Activated T-helper 17 cell treated with anti-CD3 and anti-CD28 coated beads, Interleukin-2, amount 50 U/mL, for 72 hours (primary cell): ENCODE results near the gene DDAH2. TPM values are rescaled to one million over a fixed set of nuclear protein-coding genes. Genes with fewer than 3 reads are reported as not detected.

Source experiments
- ATAC-seq: fragments of 150-1000 bp; cut with Tn5 transposase; replicated peaks from 2 replicates; pipeline ENCODE4 v1.10.0; 2021; ENCODE audit warnings: mild to moderate bottlenecking, moderate library complexity
- H3K27ac Mint-ChIP-seq: one replicate; pipeline ENCODE4 v1.8.0; 2022; ENCODE audit warnings: mixed read lengths
- H3K27me3 Mint-ChIP-seq: one replicate; pipeline ENCODE4 v1.8.0; 2022; ENCODE audit warnings: mixed read lengths
- H3K36me3 Mint-ChIP-seq: one replicate; pipeline ENCODE4 v1.8.0; 2022; ENCODE audit warnings: low read depth, mild to moderate bottlenecking, mixed read lengths
- H3K4me1 Mint-ChIP-seq: one replicate; pipeline ENCODE4 v1.8.0; 2022; ENCODE audit warnings: mixed read lengths
- H3K4me3 Mint-ChIP-seq: one replicate; pipeline ENCODE4 v1.8.0; 2022; ENCODE audit warnings: mild to moderate bottlenecking, mixed read lengths
- H3K9me3 Mint-ChIP-seq: one replicate; pipeline ENCODE4 v1.8.0; 2022; ENCODE audit warnings: mixed read lengths
- total RNA-seq, 2 donors: library from RNA; stranded (reverse); gene quantifications; one replicate each; pipeline ENCODE4 v1.2.3, GENCODE V29; 2022

The DDAH2 gene
- total RNA-seq, 2 donors from 2014 or later, result 9.4 to 23.8 TPM

DNA sequence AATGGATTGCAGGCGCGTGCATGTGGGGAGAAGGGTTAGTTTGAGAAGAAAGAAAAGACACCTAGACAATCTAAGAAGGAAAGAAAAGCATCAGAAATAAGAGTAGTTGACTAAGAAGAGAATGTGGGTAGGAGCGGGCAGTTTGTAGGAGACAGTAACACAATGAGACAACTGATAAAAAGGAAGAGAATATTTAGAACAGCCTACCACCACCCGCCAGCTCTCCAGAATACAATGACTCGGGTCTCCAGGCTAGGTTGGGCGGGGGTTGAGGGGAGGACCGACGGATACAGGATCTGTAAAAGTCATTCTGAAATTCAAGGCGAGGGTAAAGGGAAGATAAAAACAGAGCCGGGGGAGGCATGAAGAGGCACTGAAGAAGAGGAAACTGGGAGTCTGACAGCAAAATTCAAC is 26.7 kb downstream of the DDAH2 start:
- no peaks in the 10 kb centered on the region for H3K27me3 Mint-ChIP-seq
- H3K4me1 Mint-ChIP-seq, result peaks cover 20% of the 10 kb centered on the region
- peak overlapping the region; percentile 98 for H3K4me3 Mint-ChIP-seq
- peaks cover 38% of the 10 kb centered on the region for H3K36me3 Mint-ChIP-seq
- H3K9me3 Mint-ChIP-seq, result no peaks in the 10 kb centered on the region
- peak; percentile 25 for ATAC-seq
- H3K27ac Mint-ChIP-seq, result peak overlapping the region; percentile 98

DNA sequence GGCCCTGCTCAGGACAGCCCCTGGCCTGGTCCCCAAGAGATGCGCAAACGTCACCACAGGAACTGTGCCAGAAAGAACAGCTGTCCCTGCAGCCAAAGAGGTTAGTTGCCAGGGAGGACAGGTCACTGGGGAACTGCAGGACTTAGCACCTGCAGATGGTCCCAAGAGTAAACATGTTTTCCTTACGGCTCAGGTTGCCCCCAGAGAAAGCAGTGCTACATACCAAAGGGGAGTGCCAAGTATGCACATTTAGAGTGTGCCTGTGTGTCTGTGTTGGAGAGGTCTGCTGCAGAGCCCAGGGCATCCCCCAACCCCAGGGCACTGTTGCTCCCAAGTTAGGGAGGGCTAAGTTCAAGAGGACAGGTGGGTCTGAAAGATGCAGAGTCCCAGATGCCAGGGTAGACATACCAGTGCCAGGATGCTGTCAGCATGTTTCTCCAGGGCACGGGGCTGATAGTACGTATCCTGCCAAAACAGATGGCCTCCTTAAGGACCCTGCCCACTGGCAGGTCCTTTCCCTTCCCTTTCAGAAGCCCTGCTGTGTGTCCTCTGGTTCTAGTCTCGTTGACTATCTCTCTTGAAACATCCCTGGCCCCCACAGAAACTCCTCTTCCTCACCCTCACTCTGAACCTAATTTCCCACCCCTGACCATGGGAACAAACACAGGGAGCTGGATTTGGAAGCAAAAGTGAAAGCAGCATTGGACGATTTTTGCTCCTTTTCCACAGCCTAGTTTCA is 27.3 kb downstream of the DDAH2 start:
- H3K4me1 Mint-ChIP-seq, result peaks cover 24% of the 10 kb centered on the region
- H3K27ac Mint-ChIP-seq, result peak overlapping the region; percentile 98
- no peaks in the 10 kb centered on the region for H3K27me3 Mint-ChIP-seq
- ATAC-seq, result no peak
- peak overlapping the region; percentile 98 for H3K4me3 Mint-ChIP-seq
- H3K9me3 Mint-ChIP-seq, result no peaks in the 10 kb centered on the region
- H3K36me3 Mint-ChIP-seq, result peaks cover 44% of the 10 kb centered on the region

DNA sequence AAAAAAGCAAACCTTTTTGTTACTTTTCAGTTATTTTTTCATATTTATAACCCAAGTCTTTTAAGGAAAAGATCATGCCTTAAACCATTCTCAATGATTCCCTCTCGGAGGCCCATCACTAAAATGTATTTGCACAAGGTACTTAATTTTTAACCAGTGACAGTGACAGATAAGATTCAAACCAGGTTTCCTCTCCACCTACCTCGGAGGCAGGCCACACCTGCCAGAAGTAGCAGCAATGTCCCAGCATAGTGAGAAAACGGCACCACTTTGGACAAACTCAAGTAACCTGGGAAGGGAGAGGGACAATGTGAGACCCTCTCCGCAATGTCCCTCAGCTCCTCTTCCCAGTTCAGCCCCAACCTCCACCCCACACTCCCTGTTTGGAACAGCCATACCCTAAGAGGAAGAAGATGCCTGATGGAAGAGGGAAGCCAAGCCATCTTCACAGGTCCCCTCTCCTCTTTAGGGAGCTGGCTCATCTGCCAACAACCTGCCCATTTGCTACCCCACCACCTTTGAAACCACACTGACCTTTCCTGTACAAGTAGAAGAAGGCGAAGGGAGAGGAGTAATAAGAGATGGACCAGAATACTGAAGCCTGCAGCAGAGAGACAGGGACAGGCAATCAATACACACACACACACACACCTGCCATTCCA is 28.2 kb downstream of the DDAH2 start:
- H3K27ac Mint-ChIP-seq, result peak overlapping the region; percentile 98
- no peak for ATAC-seq
- H3K4me1 Mint-ChIP-seq, result peaks cover 24% of the 10 kb centered on the region
- H3K9me3 Mint-ChIP-seq, result no peaks in the 10 kb centered on the region
- peak overlapping the region; percentile 98 for H3K4me3 Mint-ChIP-seq
- peaks cover 54% of the 10 kb centered on the region for H3K36me3 Mint-ChIP-seq
- no peaks in the 10 kb centered on the region for H3K27me3 Mint-ChIP-seq

DNA sequence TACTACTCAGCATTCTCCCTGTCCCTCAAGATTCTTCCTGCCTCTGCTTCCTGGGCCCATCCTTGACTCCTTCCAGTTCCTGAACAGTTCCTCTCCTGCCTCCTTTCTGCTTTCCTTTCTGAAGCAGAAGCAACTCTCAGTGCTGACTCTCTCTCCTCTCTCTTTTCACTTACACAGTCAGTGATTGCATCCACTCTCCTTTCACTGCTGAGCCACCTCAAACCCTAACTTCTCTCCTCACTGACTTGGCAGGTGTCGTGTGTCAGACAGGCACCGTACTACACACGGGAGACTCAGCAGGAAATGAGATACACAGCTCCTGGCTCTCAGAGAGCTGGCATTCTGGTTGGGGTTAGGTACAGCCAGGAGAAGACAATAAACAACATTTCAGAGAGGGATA is 31.5 kb downstream of the DDAH2 start:
- Mint-ChIP-seq H3K4me3 (peak overlapping the region; percentile 36), H3K9me3 (no peaks in the 10 kb centered on the region), H3K4me1 (peaks cover 19% of the 10 kb centered on the region), H3K27ac (peak overlapping the region; percentile 62), H3K36me3 (peaks cover 86% of the 10 kb centered on the region), H3K27me3 (no peaks in the 10 kb centered on the region)
- peak; percentile 87 for ATAC-seq

DNA sequence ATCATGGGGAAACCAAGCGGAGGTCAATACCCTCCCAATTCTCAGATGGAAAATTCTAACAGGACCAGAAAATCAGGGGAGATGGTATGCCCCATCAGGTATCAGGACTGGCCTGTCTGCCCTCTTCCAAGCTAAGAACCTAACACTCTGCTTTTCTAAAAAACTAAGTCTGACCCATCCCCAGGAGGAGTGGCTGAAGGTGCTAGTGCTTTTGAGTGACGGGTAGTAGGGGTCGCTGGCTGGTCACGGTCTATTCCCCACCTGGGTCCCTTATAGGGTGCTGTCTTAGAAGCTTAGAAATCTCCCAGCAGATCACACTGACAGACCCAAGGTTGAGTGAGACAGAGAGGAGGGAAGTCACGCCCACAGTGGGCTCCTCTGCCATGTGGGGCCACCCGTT is 35.6 kb downstream of the DDAH2 start:
- Mint-ChIP-seq H3K27me3 (no peaks in the 10 kb centered on the region), H3K4me3 (no peak overlapping the region), H3K4me1 (peaks cover 10% of the 10 kb centered on the region), H3K36me3 (peaks cover 94% of the 10 kb centered on the region), H3K27ac (no peak overlapping the region), H3K9me3 (no peaks in the 10 kb centered on the region)
- ATAC-seq, result no peak

DNA sequence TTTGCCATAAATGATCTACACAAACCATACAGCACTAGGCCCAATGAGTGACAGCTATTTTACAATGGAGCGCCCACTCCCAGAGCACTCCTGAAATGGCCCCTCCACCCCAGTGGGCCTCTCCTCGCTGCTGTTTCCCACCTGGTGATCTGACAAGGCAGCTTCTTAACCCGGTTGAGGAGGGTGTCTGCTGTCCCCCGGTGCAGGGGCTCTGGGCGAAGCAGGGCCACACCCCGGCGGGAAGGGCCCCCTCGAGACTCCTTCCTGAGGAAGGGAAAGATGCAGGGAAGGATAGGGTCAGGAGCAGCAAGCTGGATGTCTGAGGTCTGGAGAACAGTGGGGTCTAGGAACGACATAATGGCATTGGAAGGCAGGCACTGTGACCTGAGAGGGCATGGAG is 36.2 kb downstream of the DDAH2 start:
- Mint-ChIP-seq H3K9me3 (no peaks in the 10 kb centered on the region), H3K4me1 (peaks cover 8% of the 10 kb centered on the region), H3K4me3 (no peak overlapping the region), H3K27ac (no peak overlapping the region), H3K27me3 (no peaks in the 10 kb centered on the region), H3K36me3 (peaks cover 95% of the 10 kb centered on the region)
- ATAC-seq, result no peak

DNA sequence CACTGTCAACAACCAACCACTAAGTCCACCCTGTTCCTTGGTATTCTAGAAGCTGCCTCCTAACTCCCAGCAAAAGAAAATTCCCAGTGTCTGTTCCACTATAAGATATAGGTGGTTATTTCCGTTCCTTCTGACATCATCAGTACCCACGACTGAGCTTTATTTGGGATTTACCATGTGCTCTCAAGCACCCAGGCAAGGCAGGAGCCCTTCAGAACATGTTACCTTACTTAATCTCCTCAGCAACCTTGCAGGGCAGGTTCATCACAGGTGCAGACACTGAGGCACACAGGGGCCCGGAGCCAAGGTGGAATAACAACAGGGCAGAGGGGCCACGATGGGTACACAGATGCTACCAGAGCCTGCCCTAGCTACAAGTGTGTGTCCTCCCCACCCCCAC is 36.7 kb downstream of the DDAH2 start:
- no peak for ATAC-seq
- Mint-ChIP-seq H3K36me3 (peaks cover 95% of the 10 kb centered on the region), H3K9me3 (no peaks in the 10 kb centered on the region), H3K4me3 (no peak overlapping the region), H3K4me1 (peaks cover 3% of the 10 kb centered on the region), H3K27ac (no peak overlapping the region), H3K27me3 (no peaks in the 10 kb centered on the region)

DNA sequence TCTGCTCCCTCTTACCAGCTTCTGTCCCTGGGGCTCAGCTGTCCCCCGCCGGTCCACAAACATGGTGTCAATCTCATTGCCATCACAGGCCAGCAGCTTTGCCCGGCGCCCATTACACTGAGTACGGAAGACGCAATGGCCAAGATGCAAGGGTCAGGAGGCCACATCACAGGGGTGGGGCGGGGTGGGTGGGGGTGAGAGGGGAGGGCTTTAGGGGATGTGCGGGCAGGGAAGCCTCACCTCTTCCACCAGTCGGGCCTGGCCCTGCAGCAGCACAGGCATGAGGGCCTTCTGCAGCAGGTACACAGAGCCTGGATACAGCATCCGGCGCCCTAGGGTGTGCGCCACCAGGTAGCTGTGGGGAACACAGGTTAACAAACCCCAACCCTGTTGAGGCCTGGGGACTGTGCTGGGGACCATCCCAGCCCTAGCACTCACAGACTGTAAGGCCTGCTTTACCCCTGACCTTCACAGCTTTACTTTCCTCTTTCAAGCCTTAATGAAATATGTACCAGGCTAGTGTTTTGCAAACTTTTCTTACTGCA is 37.5 kb downstream of the DDAH2 start:
- H3K4me1 Mint-ChIP-seq, result no peaks in the 10 kb centered on the region
- H3K36me3 Mint-ChIP-seq, result peaks cover 92% of the 10 kb centered on the region
- H3K4me3 Mint-ChIP-seq, result no peak overlapping the region
- ATAC-seq, result no peak
- H3K27me3 Mint-ChIP-seq, result no peaks in the 10 kb centered on the region
- H3K9me3 Mint-ChIP-seq, result no peaks in the 10 kb centered on the region
- H3K27ac Mint-ChIP-seq, result no peak overlapping the region

DNA sequence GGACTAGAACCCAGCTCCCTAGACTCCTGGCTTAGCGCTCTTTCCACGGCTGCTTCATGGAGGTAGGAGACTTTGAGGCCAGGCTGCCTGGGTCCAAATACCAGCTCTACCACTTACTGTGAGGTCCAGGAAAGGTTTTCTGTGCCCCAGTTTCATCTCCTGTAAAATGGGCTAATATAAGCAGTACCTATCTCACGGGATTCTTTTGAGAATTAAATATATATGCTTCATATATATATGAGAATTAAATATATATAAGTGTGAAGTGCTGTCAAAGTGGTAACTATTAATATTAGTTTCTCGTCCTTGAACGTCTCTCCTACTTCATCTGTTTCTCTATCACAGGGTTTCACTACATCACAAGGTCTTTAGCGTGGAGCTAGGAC is 38.0 kb downstream of the DDAH2 start:
- no peaks in the 10 kb centered on the region for H3K9me3 Mint-ChIP-seq
- H3K36me3 Mint-ChIP-seq, result peaks cover 91% of the 10 kb centered on the region
- H3K27me3 Mint-ChIP-seq, result no peaks in the 10 kb centered on the region
- no peak for ATAC-seq
- peak overlapping the region; percentile 57 for H3K27ac Mint-ChIP-seq
- H3K4me3 Mint-ChIP-seq, result no peak overlapping the region
- no peaks in the 10 kb centered on the region for H3K4me1 Mint-ChIP-seq

DNA sequence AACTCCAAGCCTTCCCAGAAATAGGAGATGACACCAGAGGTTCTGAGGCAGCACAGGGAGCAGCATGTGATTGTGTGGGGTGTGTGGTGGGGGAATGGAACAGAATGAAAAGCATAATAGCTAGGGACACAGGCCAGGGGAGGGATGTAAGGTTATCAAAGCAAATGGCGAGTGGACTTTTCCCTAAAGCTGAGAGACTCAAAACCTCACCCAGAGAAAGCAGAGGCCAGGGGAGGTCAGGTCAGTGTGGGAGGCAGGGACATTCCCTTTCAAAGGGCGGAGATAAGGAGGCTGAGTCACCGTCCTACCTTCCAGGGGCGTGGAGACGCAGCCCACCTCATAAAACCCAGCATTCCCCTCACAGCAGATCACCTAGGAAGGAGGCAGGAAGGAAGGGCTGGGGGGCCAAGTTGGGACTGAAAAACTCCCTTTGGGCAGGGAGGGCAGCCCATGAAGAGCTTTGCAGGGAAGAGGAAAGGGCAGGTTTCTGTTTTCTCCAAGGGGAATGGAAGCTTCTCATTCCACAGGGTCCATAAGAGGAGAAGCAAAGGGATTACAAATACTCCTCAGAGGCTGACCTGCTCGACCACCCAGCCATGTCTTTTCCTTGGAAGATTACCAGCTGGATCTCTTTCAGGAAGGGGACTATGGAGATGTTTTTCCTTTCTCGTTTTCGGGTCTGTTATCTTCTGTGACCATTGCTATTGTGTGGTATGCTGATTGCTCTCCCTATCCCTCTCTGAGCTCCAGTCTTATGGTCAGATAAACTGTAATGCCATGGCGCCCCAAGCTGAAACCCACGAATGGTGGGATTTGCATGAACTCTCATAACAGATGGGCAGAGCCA is 38.6 kb downstream of the DDAH2 start:
- H3K27ac Mint-ChIP-seq, result peak overlapping the region; percentile 57
- no peak overlapping the region for H3K4me3 Mint-ChIP-seq
- H3K36me3 Mint-ChIP-seq, result peaks cover 91% of the 10 kb centered on the region
- no peaks in the 10 kb centered on the region for H3K9me3 Mint-ChIP-seq
- H3K27me3 Mint-ChIP-seq, result no peaks in the 10 kb centered on the region
- H3K4me1 Mint-ChIP-seq, result no peaks in the 10 kb centered on the region
- ATAC-seq, result peak; percentile 47

DNA sequence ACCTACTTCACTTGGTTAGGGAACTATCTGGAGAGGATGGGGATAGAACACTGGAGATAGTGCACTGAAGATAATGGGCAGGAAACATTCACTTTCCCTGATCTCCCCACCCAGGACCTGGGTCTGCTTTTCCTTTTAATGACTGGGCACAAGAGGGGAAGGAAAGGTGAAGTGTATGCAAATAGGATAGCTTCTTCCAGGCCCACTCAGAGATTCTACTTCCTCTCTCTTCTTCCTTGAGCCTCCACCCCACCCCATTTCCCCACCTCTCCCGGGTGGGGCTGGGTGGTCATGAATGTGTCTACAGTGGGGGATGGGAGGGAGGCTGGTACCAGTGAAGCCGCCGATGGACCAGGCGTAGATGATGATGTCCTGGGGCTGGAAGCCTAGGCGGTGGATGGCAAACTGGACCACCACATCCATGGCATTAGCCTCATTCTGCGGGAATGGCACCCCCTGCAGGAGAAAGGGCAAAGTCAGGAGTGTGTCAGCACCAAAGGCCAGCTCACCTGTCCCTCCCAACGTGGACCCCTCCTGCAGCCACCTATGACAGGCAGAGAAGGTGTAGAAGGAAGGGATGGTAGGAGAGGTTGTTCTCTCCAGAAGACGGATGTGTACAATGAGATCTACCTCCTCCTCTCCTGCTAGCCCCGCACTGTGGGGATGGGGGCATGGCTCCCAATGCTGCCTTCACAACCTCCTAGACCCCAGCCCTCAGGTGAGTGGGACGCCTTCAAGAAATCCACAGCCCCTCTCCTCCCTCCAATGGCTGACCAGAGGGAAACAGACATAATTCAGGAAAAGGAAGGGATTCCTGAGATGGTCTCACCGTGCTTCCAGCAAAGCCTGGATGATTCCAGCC is 39.6 kb downstream of the DDAH2 start:
- no peak for ATAC-seq
- H3K36me3 Mint-ChIP-seq, result peaks cover 89% of the 10 kb centered on the region
- H3K4me3 Mint-ChIP-seq, result no peak overlapping the region
- no peaks in the 10 kb centered on the region for H3K9me3 Mint-ChIP-seq
- H3K27me3 Mint-ChIP-seq, result no peaks in the 10 kb centered on the region
- H3K4me1 Mint-ChIP-seq, result no peaks in the 10 kb centered on the region
- H3K27ac Mint-ChIP-seq, result peak overlapping the region; percentile 57

DNA sequence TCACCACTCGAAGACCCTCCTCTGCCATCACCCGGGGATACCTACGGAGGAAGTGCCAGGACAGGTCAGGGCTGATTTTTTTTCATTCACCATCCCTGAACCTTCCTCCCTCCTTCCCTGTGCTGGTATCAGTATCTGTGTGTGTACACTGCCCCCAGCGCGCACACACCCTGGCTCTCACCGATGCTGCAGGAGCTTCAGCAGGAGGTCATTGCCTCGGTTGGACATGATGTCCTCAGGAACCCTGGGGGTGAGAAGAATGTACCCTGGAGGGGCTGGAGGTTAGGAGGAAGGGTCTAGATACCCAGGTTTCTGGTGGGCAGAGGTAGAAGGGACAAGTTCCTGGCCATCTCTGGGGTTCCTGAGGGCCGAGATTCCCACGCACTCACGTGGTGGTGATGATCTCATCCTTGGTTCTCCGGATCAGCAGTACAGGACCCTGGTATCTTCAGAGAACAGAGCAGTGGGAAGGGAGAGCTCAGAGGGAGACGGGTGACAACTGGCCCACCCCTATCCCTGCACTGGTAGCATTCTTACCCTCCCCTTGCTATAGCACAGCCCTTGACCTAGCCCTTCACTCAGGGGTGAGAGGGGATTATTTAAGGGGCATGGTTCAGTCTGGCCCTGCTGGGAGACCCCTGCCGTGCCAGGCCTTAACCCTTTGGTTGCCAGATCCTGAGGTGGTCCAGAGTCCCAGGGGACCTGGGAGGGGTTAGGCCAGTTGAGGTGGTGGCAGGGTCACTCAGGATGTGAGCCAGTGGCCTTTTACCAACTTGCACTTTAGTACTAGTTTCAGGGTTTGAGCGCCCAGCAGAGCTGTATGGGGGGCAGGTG is 41.0 kb downstream of the DDAH2 start:
- peak overlapping the region; percentile 44 for H3K27ac Mint-ChIP-seq
- peaks cover 76% of the 10 kb centered on the region for H3K36me3 Mint-ChIP-seq
- H3K4me1 Mint-ChIP-seq, result no peaks in the 10 kb centered on the region
- H3K4me3 Mint-ChIP-seq, result no peak overlapping the region
- no peak for ATAC-seq
- H3K9me3 Mint-ChIP-seq, result no peaks in the 10 kb centered on the region
- H3K27me3 Mint-ChIP-seq, result no peaks in the 10 kb centered on the region

DNA sequence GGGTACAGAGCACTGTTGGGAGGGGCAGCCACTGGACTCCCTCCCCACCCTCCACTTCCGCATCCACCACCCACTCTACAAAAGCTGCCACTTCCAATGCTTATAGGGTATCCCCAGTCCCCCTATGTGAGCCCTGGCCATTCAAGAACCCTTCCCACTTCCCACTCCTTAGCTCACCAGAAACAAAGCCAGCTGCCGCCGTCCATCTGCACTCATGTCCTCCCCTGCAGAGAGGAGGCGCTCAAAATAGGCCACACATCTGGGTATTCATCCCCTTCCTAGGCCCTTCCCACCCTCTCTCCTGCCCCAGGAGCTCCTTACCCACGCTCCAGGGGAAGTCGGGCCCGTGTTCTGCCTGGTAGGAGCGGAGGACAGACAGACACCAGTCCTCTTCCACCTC is 41.8 kb downstream of the DDAH2 start:
- ATAC-seq, result no peak

More for the DNA sequence above, 41.8 kb downstream of the DDAH2 start:
- Mint-ChIP-seq H3K4me1 (no peaks in the 10 kb centered on the region), H3K27ac (peak overlapping the region; percentile 44), H3K4me3 (no peak overlapping the region), H3K9me3 (no peaks in the 10 kb centered on the region), H3K27me3 (no peaks in the 10 kb centered on the region), H3K36me3 (peaks cover 68% of the 10 kb centered on the region)
